Right cardiac atrium (tissue), 5 donors: ENCODE data around the gene MAGOH. TPM values are rescaled to one million over a fixed set of nuclear protein-coding genes. Genes with fewer than 3 reads are reported as not detected.

Source experiments
- ATAC-seq, 2 donors: fragments of 200-7000 bp; cut with Tn5 transposase; one replicate each; pipeline versions ENCODE4 v1.8.0 to v1.9.1; 2020; ENCODE audit warnings: moderate library complexity in 2 of 2, mild to moderate bottlenecking in 1 of 2
- DNase-seq, 3 donors: peaks; one replicate each; pipeline ENCODE4 v3.0.0-alpha.2; 2020
- H3K27ac ChIP-seq: one replicate; pipeline ENCODE4 v1.5.1; 2013; ENCODE audit warnings: mild to moderate bottlenecking, low read length, control low read depth, moderate library complexity
- H3K27me3 ChIP-seq: one replicate; pipeline ENCODE4 v1.6.1; 2013; ENCODE audit not compliant: control insufficient read depth, insufficient read depth
- H3K4me1 ChIP-seq: one replicate; pipeline ENCODE4 v1.6.1; 2013; ENCODE audit warnings: low read length; ENCODE audit not compliant: control insufficient read depth, insufficient read depth
- H3K4me3 ChIP-seq: one replicate; pipeline ENCODE4 v1.5.1; 2013; ENCODE audit warnings: low read length, control low read depth
- H3K9me3 ChIP-seq: one replicate; pipeline ENCODE4 v1.6.1; 2013; ENCODE audit warnings: low read length; ENCODE audit not compliant: control insufficient read depth
- WGBS: extraction: QIAGEN DNeasy Blood & Tissue Kit; methylation state at CpG from one replicate; pipeline ENCODE4 v1.1.7; 2013; 5-methylcytosine and 5-hydroxymethylcytosine counted together
- intact Hi-C, 4 donors: fragments of 100-400 bp; cut with DNase I; formaldehyde crosslinking; loops; one replicate each; pipeline versions ENCODE4 v1.11.0 to v1.14.0; 2022 to 2023
- polyA plus RNA-seq: library from polyadenylated mRNA; stranded (reverse); fragments of 200-250 nt; gene quantifications from one replicate; pipeline ENCODE4 v1.2.3, GENCODE V29; 2013
- total RNA-seq, 4 donors: library from RNA; stranded (reverse); fragmentation: NEBNext Ultra II Directional; extraction: Animal tissue kit (Norgen Biotek cat#: 25700); gene quantifications; one replicate each; pipeline ENCODE4 v1.2.1, GENCODE V29; 2021
- donor health status: healthy with polysubstance abuse.
- donor health status: DM: no; HTN: yes; CAD: no.
- donor health status: DM: no; HTN: no; CAD: no.
- donor health status: DM: no; HTN: yes; CAD: no; lungs with severe emphysema.
- donor health status: DM: yes; HTN: yes; CAD: no.

The MAGOH gene
- total and polyA plus RNA-seq, 5 donors: 19.7 to 59.4 (median 26.1) TPM

GRCh38 chr1:53255031-53255430 lies 16.7 kb upstream of the MAGOH start:
- ATAC-seq (no peak), DNase-seq (no peak)
- Histone ChIP-seq H3K4me1 (no peaks in the 10 kb centered on the region), H3K27ac (no peak overlapping the region), H3K9me3 (no peaks in the 10 kb centered on the region), H3K4me3 (no peak overlapping the region), H3K27me3 (no peaks in the 10 kb centered on the region)
- WGBS: 97% methylated on average over 4 of the region's 4 CpGs
- intact Hi-C loops: no loop called here

GRCh38 chr1:53254011-53254640 lies 15.8 kb upstream of the MAGOH start:
- no peak for DNase-seq
- no peak overlapping the region for H3K4me3 ChIP-seq
- no peaks in the 10 kb centered on the region for H3K9me3 ChIP-seq
- peak in 1 of 2 donors; percentile 9 for ATAC-seq
- intact Hi-C loops: no loop called here
- H3K27ac ChIP-seq: no peak overlapping the region
- peaks cover 2% of the 10 kb centered on the region for H3K4me1 ChIP-seq
- H3K27me3 ChIP-seq: no peaks in the 10 kb centered on the region
- 39% methylated on average over 4 of the region's 4 CpGs for WGBS

GRCh38 chr1:53250325-53250724 lies 12.0 kb upstream of the MAGOH start:
- ATAC-seq (no peak), DNase-seq (no peak)
- Histone ChIP-seq H3K27me3 (no peaks in the 10 kb centered on the region), H3K9me3 (no peaks in the 10 kb centered on the region), H3K27ac (no peak overlapping the region), H3K4me3 (no peak overlapping the region), H3K4me1 (peaks cover 2% of the 10 kb centered on the region)
- intact Hi-C loops: no loop called here
- WGBS: 84% methylated on average over 4 of the region's 4 CpGs

DNA sequence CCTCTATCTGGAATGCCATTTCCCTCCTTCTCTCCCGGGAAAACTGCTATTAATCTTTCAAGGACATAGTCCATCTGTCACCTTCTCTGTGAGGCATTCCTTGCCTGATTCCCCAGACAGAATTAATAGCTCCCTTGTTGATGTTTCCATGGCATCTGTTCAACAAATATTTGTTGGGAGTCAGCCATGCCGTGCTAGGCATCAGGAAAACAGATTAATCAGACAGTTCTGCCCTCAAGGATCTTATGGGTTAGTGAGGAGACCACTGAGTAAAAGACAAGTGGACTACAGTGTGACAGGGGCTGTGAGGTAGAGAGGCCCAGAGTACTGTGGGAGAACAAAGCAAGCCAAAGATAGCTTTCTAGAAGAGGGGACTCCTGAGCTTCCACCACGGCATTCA lies 11.4 kb upstream of the MAGOH start:
- DNase-seq: no peak
- Histone ChIP-seq H3K27ac (peak overlapping the region; percentile 37), H3K27me3 (no peaks in the 10 kb centered on the region), H3K4me1 (peaks cover 2% of the 10 kb centered on the region), H3K4me3 (no peak overlapping the region), H3K9me3 (no peaks in the 10 kb centered on the region)
- intact Hi-C loops: no loop called here
- ATAC-seq: peak; percentile 29 to 31
- WGBS: 42% methylated on average over 3 of the region's 3 CpGs

GRCh38 chr1:53246261-53247134 lies 8.2 kb upstream of the MAGOH start:
- no peak for DNase-seq
- H3K27ac ChIP-seq: no peak overlapping the region
- intact Hi-C loops: no loop called here
- H3K27me3 ChIP-seq: no peaks in the 10 kb centered on the region
- no peak for ATAC-seq
- no peaks in the 10 kb centered on the region for H3K9me3 ChIP-seq
- 76% methylated on average over 4 of the region's 4 CpGs for WGBS
- H3K4me1 ChIP-seq: peaks cover 2% of the 10 kb centered on the region
- no peak overlapping the region for H3K4me3 ChIP-seq

GRCh38 chr1:53244141-53244540 lies 5.8 kb upstream of the MAGOH start:
- no peak for ATAC-seq
- Histone ChIP-seq H3K27ac (no peak overlapping the region), H3K27me3 (no peaks in the 10 kb centered on the region), H3K4me1 (no peaks in the 10 kb centered on the region), H3K9me3 (no peaks in the 10 kb centered on the region), H3K4me3 (no peak overlapping the region)
- 45% methylated on average over 4 of the region's 4 CpGs for WGBS
- no peak for DNase-seq
- intact Hi-C loops: no loop called here

- no peak for DNase-seq
- intact Hi-C loops: no loop called here
- Histone ChIP-seq H3K4me1 (no peaks in the 10 kb centered on the region), H3K4me3 (no peak overlapping the region), H3K9me3 (no peaks in the 10 kb centered on the region), H3K27me3 (no peaks in the 10 kb centered on the region), H3K27ac (no peak overlapping the region)
- WGBS: 62% methylated on average over 4 of the region's 4 CpGs
- ATAC-seq: no peak
Observed at GRCh38 chr1:53242381-53242780, 4.1 kb upstream of the MAGOH start.

- 94% methylated on average over 2 of the region's 2 CpGs for WGBS
- no peaks in the 10 kb centered on the region for H3K27me3 ChIP-seq
- no peak for ATAC-seq
- no peak overlapping the region for H3K4me3 ChIP-seq
- intact Hi-C loops: no loop called here
- DNase-seq: no peak
- H3K27ac ChIP-seq: no peak overlapping the region
- H3K4me1 ChIP-seq: no peaks in the 10 kb centered on the region
- H3K9me3 ChIP-seq: no peaks in the 10 kb centered on the region
Observed at GRCh38 chr1:53241828-53242227, 3.5 kb upstream of the MAGOH start.

DNA sequence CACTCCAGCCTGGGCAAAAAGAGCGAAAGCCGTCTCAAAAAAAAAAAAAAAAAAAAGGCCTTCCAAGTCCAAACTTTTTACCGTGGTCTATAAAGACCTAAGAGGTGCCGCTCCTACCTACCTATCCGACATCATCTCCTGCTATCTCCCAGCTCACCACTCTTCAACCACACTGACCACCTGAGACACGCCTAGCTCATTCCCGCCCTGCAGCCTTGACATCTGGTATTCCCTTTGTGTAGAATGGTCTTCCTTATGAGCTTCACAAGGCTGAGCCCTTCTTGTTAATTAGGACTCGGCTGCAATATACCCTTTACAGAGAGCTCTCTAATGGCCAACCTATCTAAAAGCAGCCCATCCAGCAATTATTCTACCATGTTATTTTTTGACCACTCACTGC lies 680 bp downstream of the MAGOH start:
- Histone ChIP-seq H3K4me1 (no peaks in the 10 kb centered on the region), H3K4me3 (peak overlapping the region; percentile 88), H3K27ac (no peak overlapping the region), H3K9me3 (no peaks in the 10 kb centered on the region), H3K27me3 (no peaks in the 10 kb centered on the region)
- 32% methylated on average over 8 of the region's 8 CpGs for WGBS
- DNase-seq (no peak), ATAC-seq (no peak)
- intact Hi-C loops: no loop called here

- Histone ChIP-seq H3K27ac (peak overlapping the region; percentile 89), H3K9me3 (no peaks in the 10 kb centered on the region), H3K27me3 (no peaks in the 10 kb centered on the region), H3K4me1 (peaks cover 2% of the 10 kb centered on the region), H3K4me3 (peak overlapping the region; percentile 44)
- DNase-seq (no peak), ATAC-seq (no peak)
- 46% methylated on average over 3 of the region's 3 CpGs for WGBS
- intact Hi-C loops: no loop called here
Observed at GRCh38 chr1:53220962-53221286, 17.4 kb downstream of the MAGOH start.

DNA sequence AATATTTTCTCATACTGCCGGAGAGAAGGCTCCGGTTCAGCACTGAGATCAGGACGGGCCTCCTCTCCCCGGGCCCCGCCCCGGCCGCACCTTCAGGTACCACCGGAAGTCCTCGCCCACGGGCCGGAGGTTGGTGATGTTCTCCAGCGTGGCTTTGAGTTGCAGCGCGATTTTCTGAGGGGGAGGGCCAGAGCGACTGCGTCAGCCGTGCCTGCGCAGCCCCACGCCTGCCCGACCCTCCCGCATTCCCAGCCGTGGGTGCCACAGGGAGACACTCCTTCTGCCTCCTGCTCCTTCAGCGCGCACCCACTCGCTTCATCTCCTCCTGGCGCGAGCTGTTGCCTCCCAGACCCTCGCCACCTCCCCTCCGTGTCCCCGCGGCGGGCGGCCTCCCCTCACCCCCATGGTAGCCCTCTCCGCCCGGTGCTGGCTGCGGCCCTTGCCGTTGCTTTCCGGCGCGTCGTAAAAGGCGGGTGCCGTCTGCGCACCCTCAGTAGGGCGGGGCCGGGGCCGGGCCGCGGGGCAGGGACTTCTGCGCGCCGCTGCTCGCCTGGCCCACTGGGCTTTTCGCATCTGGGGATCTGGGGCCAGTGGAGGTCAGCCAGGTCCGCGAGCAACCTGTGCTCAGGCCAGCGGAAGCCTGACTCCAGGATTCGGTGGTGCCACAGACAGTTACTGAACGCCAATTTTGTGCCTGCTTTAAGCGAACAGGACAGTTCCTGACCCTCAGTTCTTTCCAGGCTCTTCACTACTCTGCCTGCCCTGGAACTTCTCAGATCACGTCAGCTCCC lies 18.0 kb downstream of the MAGOH start, which contains the start of gene CZIB:
CZIB (minus strand) TSS at position 464 of the 791 bp plus-strand sequence; CDS start at position 405, 59 bp downstream.
- Histone ChIP-seq H3K9me3 (no peaks in the 10 kb centered on the region), H3K27ac (peak within 1 kb of the TSS; percentile 89), H3K4me1 (peaks cover 2% of the 10 kb centered on the region), H3K27me3 (no peaks in the 10 kb centered on the region), H3K4me3 (peak within 1 kb of the TSS; percentile 44)
- intact Hi-C loops: no loop called here
- DNase-seq (peak; percentile 97 to 99 (median 98)), ATAC-seq (peak; percentile 98)
- under 1% methylated on average over 61 of the region's 61 CpGs for WGBS
